PC-9 (cell line): ENCODE data around the gene PTPN2. TPM values are rescaled to one million over a fixed set of nuclear protein-coding genes. Genes with fewer than 3 reads are reported as not detected.

Experiments used
- BruUV-seq: library from RNA; stranded (reverse); fragments of 400-500 nt; replicated peaks from 2 replicates; lab custom pipeline; 2021; lab: Mats Ljungman, UMichigan
- CTCF ChIA-PET: fragments of 300-600 bp; sonication (Branson Sonifier 250); formaldehyde crosslinking; loops from one replicate; lab custom pipeline; 2022; ENCODE audit warnings: antibody characterized with exemption; lab: Charles Lee
- POLR2A ChIA-PET: fragments of 300-600 bp; sonication (Branson Sonifier 250); formaldehyde crosslinking; loops from one replicate; lab custom pipeline; 2022; ENCODE audit warnings: antibody characterized with exemption; ENCODE audit not compliant: unreplicated experiment; lab: Charles Lee
- DNase-seq, 2 experiments: peaks; one replicate each; pipeline versions ENCODE4 v3.0.0 to v3.0.0-alpha.2; 2015 to 2022; ENCODE audit warnings: mixed read lengths in 1 of 2
- H2AFZ ChIP-seq: fragments of 200-600 bp; sonication (generic); 2 replicates; pipeline ENCODE4 v1.8.1; 2017; ENCODE audit warnings: antibody characterized with exemption
- H3F3A ChIP-seq: fragments of 200-600 bp; sonication (generic); 2 replicates; pipeline ENCODE4 v1.8.1; 2017; ENCODE audit warnings: antibody characterized with exemption, mild to moderate bottlenecking, low read depth; ENCODE audit not compliant: insufficient read depth
- H3K27ac ChIP-seq: fragments of 200-600 bp; sonication (generic); 2 replicates; pipeline ENCODE4 v1.6.1; 2016; ENCODE audit warnings: mixed run types
- H3K27me3 ChIP-seq: fragments of 200-600 bp; sonication (generic); 2 replicates; pipeline ENCODE4 v1.6.1; 2016; ENCODE audit warnings: low read depth, mixed run types; ENCODE audit not compliant: insufficient read depth
- H3K36me3 ChIP-seq: fragments of 200-600 bp; sonication (generic); 2 replicates; pipeline ENCODE4 v1.6.1; 2016; ENCODE audit warnings: low read depth, mixed run types
- H3K4me1 ChIP-seq: fragments of 200-600 bp; sonication (generic); replicated peaks from 2 replicates; pipeline ENCODE4 v1.6.1; 2016; ENCODE audit warnings: mixed run types; ENCODE audit not compliant: insufficient read depth
- H3K4me2 ChIP-seq: fragments of 200-600 bp; sonication (generic); 2 replicates; pipeline ENCODE4 v1.6.1; 2017; ENCODE audit warnings: mixed run types
- H3K4me3 ChIP-seq: fragments of 200-600 bp; sonication (generic); 2 replicates; pipeline ENCODE4 v1.6.1; 2016; ENCODE audit warnings: mixed run types
- H3K79me2 ChIP-seq: fragments of 200-600 bp; sonication (generic); 2 replicates; pipeline ENCODE4 v1.6.1; 2017; ENCODE audit warnings: low read depth, mixed run types
- H3K9me2 ChIP-seq: fragments of 200-600 bp; sonication (generic); 2 replicates; pipeline ENCODE4 v1.8.1; 2017; ENCODE audit warnings: mild to moderate bottlenecking; ENCODE audit not compliant: insufficient read depth
- H3K9me3 ChIP-seq: fragments of 200-600 bp; sonication (generic); 2 replicates; pipeline ENCODE4 v1.8.1; 2016; ENCODE audit warnings: low read depth; ENCODE audit not compliant: insufficient read depth
- H4K20me1 ChIP-seq: fragments of 200-600 bp; sonication (generic); 2 replicates; pipeline ENCODE4 v1.8.1; 2017; ENCODE audit not compliant: insufficient read depth
- CTCF ChIP-seq: fragments of 200-600 bp; sonication (generic); conservative IDR thresholded peaks from 2 replicates; pipeline ENCODE4 v1.6.1; 2017; ENCODE audit warnings: mixed run types, antibody characterized with exemption, mild to moderate bottlenecking, moderate library complexity
- EZH2 ChIP-seq: fragments of 200-600 bp; sonication (generic); IDR thresholded peaks from 2 replicates; pipeline ENCODE4 v1.8.0; 2017; ENCODE audit warnings: antibody characterized with exemption, low read depth
- intact Hi-C: fragments of 100-400 bp; cut with micrococcal nuclease; formaldehyde crosslinking; loops from one replicate; pipeline ENCODE4 v1.10.0; 2022; ENCODE audit not compliant: unreplicated experiment
- total RNA-seq: library from RNA; stranded (reverse); gene quantifications from 2 replicates; pipeline ENCODE4 v1.2.3, GENCODE V29; 2021

The PTPN2 gene
- total RNA-seq, 1 experiment from 2014 or later, result 78.1 TPM

GRCh38 chr18:12819841-12820240 lies 64.2 kb downstream of the PTPN2 start:
- no peaks in the 10 kb centered on the region for H3K27me3 ChIP-seq
- H3K4me3 ChIP-seq, result no peak overlapping the region
- peaks cover 18% of the 10 kb centered on the region for H3K36me3 ChIP-seq
- H3K4me1 ChIP-seq, result no peaks in the 10 kb centered on the region
- no peaks in the 10 kb centered on the region for H3K9me3 ChIP-seq
- peaks cover 11% of the 10 kb centered on the region; the same call in 1 of the 2 replicates for H3K79me2 ChIP-seq
- no peak overlapping the region for H3K27ac ChIP-seq
- TF ChIP-seq CTCF (no peak), EZH2 (no peak)
- intact Hi-C loops, result no loop called here
- no peak overlapping the region for H2AFZ ChIP-seq
- no peak overlapping the region for H3K4me2 ChIP-seq
- H3F3A ChIP-seq, result peaks cover 3% of the 10 kb centered on the region; the same call in 1 of the 2 replicates
- ChIA-PET CTCF (no interaction called here), POLR2A (interaction anchor here (1.0 kb wide), 1 partner anchor 64 kb away, joined by 3 read pairs; no protein-coding TSS in a partner anchor)
- no peak for DNase-seq
- no TSS peak for BruUV-seq
- H3K9me2 ChIP-seq, result no peaks in the 10 kb centered on the region
- peaks cover 3% of the 10 kb centered on the region; the same call in 1 of the 2 replicates for H4K20me1 ChIP-seq

DNA sequence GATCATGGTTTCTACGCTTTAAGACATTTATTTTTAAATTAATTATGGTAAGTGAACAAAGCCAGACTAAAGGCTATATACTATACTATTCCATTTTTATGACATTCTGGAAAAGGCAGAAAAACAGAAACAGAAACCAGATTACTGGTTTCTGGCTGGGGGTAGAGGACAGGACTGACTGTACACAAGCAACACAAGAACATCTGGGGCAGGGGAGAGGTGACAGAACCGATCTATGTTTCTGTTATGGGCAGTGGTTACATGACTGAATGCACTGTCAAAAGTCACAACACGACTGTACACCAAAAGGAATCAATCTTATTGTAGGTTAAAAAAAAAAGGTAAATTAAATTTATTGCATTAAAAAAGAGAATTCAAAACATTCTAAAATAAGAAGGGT lies 64.7 kb downstream of the PTPN2 start:
- H3K9me3 ChIP-seq, result no peaks in the 10 kb centered on the region
- intact Hi-C loops, result no loop called here
- peaks cover 3% of the 10 kb centered on the region; the same call in 1 of the 2 replicates for H4K20me1 ChIP-seq
- no peak overlapping the region for H2AFZ ChIP-seq
- POLR2A ChIA-PET, result interaction anchor here (1.0 kb wide), 1 partner anchor 64 kb away, joined by 3 read pairs; no protein-coding TSS in a partner anchor
- peaks cover 11% of the 10 kb centered on the region; the same call in 1 of the 2 replicates for H3K79me2 ChIP-seq
- CTCF ChIA-PET, result no interaction called here
- H3K9me2 ChIP-seq, result no peaks in the 10 kb centered on the region
- H3F3A ChIP-seq, result peaks cover 7% of the 10 kb centered on the region
- H3K27me3 ChIP-seq, result no peaks in the 10 kb centered on the region
- no peak for DNase-seq
- no peaks in the 10 kb centered on the region for H3K4me1 ChIP-seq
- TF ChIP-seq EZH2, result no peak
- TF ChIP-seq CTCF, result no peak
- no TSS peak for BruUV-seq
- peaks cover 22% of the 10 kb centered on the region for H3K36me3 ChIP-seq
- H3K4me2 ChIP-seq, result no peak overlapping the region
- no peak overlapping the region for H3K27ac ChIP-seq
- no peak overlapping the region for H3K4me3 ChIP-seq

DNA sequence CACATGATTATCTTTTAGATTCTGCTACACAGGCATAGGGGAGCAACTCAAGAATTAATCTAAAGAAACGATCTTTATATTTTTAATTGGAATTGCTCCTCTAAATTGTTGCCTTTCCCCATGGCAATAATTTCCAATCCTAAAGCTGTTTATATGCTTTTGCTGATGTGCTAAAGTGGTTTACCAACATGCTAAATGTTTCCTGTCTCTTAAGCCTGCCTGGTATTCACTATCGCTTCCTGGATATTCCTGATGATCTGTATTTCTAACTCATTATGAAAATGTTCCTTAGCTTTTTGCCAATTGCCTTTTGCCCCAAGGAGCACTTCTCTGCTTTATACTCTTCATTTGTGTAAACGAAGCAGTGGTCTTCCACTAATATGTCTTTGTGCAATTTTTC lies 65.8 kb downstream of the PTPN2 start:
- H3K27me3 ChIP-seq, result no peaks in the 10 kb centered on the region
- peaks cover 11% of the 10 kb centered on the region; the same call in 1 of the 2 replicates for H3K79me2 ChIP-seq
- TF ChIP-seq CTCF (no peak), EZH2 (no peak)
- peaks cover 33% of the 10 kb centered on the region for H3K36me3 ChIP-seq
- no peaks in the 10 kb centered on the region for H3K4me1 ChIP-seq
- H3K4me2 ChIP-seq, result no peak overlapping the region
- no peaks in the 10 kb centered on the region for H3K9me2 ChIP-seq
- no peak for DNase-seq
- H3F3A ChIP-seq, result peaks cover 13% of the 10 kb centered on the region
- no peaks in the 10 kb centered on the region for H3K9me3 ChIP-seq
- no TSS peak for BruUV-seq
- peaks cover 3% of the 10 kb centered on the region; the same call in 1 of the 2 replicates for H4K20me1 ChIP-seq
- no peak overlapping the region for H3K27ac ChIP-seq
- ChIA-PET CTCF (interaction anchor here (0.7 kb wide), 1 partner anchor 426 kb away, joined by 3 read pairs; no protein-coding TSS in a partner anchor), POLR2A (no interaction called here)
- H3K4me3 ChIP-seq, result no peak overlapping the region
- H2AFZ ChIP-seq, result no peak overlapping the region
- intact Hi-C loops, result no loop called here
